Measurements from ENCODE around the gene REST. TPM values are rescaled to one million over a fixed set of nuclear protein-coding genes. Genes with fewer than 3 reads are reported as not detected.

The REST gene
- total RNA-seq, 1 experiment from 2014 or later, result 38.8 TPM

DNA sequence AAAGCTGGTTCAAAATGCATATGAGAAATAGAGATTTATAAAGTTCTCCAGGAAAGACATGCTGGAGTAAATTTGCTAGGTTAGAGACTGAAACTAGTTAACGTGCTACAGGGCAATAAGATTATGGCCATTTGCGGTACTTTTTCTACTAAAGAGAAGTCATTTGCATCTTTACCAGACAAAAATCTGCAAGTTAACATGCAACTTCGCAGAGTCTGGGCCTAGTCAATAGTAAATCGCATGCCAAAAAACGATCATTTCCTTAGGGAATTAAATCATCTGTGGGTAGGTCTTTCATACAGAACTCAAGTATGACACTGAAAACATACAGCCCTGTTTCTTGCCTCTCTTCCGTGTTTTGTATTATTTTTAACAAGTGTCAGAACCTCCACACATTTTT lies 32.8 kb upstream of the REST start:
- H3K27me3 ChIP-seq (ENCODE audit: control insufficient read depth, insufficient read depth, low read length), result no peaks in the 10 kb centered on the region
- TF ChIP-seq TCF7L2 (IDR thresholded peaks at IDR 0.05; ENCODE audit: low read depth, low read length) (no peak), POLR2AphosphoS5 (IDR thresholded peaks at IDR 0.05; ENCODE audit: low read depth, low read length) (no peak), SIN3A (IDR thresholded peaks at IDR 0.05; ENCODE audit: borderline replicate concordance, insufficient read depth, low read depth, low read length) (no peak)
- TF ChIP-seq, protein P1, sequence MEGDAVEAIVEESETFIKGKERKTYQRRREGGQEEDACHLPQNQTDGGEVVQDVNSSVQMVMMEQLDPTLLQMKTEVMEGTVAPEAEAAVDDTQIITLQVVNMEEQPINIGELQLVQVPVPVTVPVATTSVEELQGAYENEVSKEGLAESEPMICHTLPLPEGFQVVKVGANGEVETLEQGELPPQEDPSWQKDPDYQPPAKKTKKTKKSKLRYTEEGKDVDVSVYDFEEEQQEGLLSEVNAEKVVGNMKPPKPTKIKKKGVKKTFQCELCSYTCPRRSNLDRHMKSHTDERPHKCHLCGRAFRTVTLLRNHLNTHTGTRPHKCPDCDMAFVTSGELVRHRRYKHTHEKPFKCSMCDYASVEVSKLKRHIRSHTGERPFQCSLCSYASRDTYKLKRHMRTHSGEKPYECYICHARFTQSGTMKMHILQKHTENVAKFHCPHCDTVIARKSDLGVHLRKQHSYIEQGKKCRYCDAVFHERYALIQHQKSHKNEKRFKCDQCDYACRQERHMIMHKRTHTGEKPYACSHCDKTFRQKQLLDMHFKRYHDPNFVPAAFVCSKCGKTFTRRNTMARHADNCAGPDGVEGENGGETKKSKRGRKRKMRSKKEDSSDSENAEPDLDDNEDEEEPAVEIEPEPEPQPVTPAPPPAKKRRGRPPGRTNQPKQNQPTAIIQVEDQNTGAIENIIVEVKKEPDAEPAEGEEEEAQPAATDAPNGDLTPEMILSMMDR (IDR thresholded peaks at IDR 0.05), result no peak
- TF ChIP-seq, protein P2, sequence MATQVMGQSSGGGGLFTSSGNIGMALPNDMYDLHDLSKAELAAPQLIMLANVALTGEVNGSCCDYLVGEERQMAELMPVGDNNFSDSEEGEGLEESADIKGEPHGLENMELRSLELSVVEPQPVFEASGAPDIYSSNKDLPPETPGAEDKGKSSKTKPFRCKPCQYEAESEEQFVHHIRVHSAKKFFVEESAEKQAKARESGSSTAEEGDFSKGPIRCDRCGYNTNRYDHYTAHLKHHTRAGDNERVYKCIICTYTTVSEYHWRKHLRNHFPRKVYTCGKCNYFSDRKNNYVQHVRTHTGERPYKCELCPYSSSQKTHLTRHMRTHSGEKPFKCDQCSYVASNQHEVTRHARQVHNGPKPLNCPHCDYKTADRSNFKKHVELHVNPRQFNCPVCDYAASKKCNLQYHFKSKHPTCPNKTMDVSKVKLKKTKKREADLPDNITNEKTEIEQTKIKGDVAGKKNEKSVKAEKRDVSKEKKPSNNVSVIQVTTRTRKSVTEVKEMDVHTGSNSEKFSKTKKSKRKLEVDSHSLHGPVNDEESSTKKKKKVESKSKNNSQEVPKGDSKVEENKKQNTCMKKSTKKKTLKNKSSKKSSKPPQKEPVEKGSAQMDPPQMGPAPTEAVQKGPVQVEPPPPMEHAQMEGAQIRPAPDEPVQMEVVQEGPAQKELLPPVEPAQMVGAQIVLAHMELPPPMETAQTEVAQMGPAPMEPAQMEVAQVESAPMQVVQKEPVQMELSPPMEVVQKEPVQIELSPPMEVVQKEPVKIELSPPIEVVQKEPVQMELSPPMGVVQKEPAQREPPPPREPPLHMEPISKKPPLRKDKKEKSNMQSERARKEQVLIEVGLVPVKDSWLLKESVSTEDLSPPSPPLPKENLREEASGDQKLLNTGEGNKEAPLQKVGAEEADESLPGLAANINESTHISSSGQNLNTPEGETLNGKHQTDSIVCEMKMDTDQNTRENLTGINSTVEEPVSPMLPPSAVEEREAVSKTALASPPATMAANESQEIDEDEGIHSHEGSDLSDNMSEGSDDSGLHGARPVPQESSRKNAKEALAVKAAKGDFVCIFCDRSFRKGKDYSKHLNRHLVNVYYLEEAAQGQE (IDR thresholded peaks at IDR 0.05; ENCODE audit: insufficient read depth in 1 of 2, low read depth in 2 of 2, low read length in 1 of 2), result no peak
- H3K27ac ChIP-seq (ENCODE audit: low read length), result no peak overlapping the region
- no peak for ATAC-seq
- POLR2A ChIA-PET, result no interaction called here
- no peaks in the 10 kb centered on the region for H3K36me3 ChIP-seq (ENCODE audit: control insufficient read depth, insufficient read depth, low read length)
- no peaks in the 10 kb centered on the region for H3K9me3 ChIP-seq (ENCODE audit: control insufficient read depth, insufficient read depth, low read depth, low read length)
- no TSS peak for BruUV-seq (replicated peaks)
- intact Hi-C loops (cut with micrococcal nuclease; ENCODE audit: unreplicated experiment) (no loop called here), in situ Hi-C loops (cut with HindIII; ENCODE audit: low pct_unique_long_range_greater_than_20kb, low sequenced_read_pairs) (no loop called here)
- DNase-seq (ENCODE audit: low read depth, low spot score), result no peak
- H3K4me1 ChIP-seq (ENCODE audit: control insufficient read depth, insufficient read depth, low read length), result no peaks in the 10 kb centered on the region
- CTCF ChIA-PET, result no interaction called here
- no peak overlapping the region for H3K4me3 ChIP-seq (ENCODE audit: low read depth in 2 of 2, low read length in 2 of 2)

DNA sequence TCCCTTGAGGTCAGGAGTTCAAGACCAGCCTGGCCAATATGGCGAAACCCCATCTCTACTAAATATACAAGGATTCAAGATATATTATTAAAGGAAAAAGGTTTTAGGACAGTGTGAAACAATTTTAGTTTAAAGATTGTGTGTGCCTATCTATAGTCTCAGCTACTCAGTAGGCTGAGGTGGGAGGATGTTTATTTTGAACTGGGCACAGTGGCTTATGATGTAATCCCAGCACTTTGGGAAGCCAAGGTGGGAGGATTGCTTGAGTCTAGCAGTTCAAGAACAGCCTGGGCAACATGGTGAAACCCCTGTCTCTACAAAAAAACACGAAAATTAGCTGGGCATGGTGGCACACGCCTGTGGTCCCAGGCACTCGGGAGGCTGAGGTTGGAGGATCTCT lies 31.4 kb upstream of the REST start:
- no peak for ATAC-seq
- no peaks in the 10 kb centered on the region for H3K9me3 ChIP-seq (ENCODE audit: control insufficient read depth, insufficient read depth, low read depth, low read length)
- H3K4me3 ChIP-seq (ENCODE audit: low read depth in 2 of 2, low read length in 2 of 2), result no peak overlapping the region
- no peak for DNase-seq (ENCODE audit: low read depth, low spot score)
- no TSS peak for BruUV-seq (replicated peaks)
- no peak overlapping the region for H3K27ac ChIP-seq (ENCODE audit: low read length)
- TF ChIP-seq, protein P1 (IDR thresholded peaks at IDR 0.05), result no peak
- TF ChIP-seq POLR2AphosphoS5 (IDR thresholded peaks at IDR 0.05; ENCODE audit: low read depth, low read length), result no peak
- TF ChIP-seq, protein P2 (IDR thresholded peaks at IDR 0.05; ENCODE audit: insufficient read depth in 1 of 2, low read depth in 2 of 2, low read length in 1 of 2), result no peak
- TF ChIP-seq TCF7L2 (IDR thresholded peaks at IDR 0.05; ENCODE audit: low read depth, low read length), result no peak
- TF ChIP-seq SIN3A (IDR thresholded peaks at IDR 0.05; ENCODE audit: borderline replicate concordance, insufficient read depth, low read depth, low read length), result no peak
- ChIA-PET CTCF (no interaction called here), POLR2A (no interaction called here)
- H3K36me3 ChIP-seq (ENCODE audit: control insufficient read depth, insufficient read depth, low read length), result no peaks in the 10 kb centered on the region
- in situ Hi-C loops (cut with HindIII; ENCODE audit: low pct_unique_long_range_greater_than_20kb, low sequenced_read_pairs) (no loop called here), intact Hi-C loops (cut with micrococcal nuclease; ENCODE audit: unreplicated experiment) (no loop called here)
- H3K27me3 ChIP-seq (ENCODE audit: control insufficient read depth, insufficient read depth, low read length), result no peaks in the 10 kb centered on the region
- H3K4me1 ChIP-seq (ENCODE audit: control insufficient read depth, insufficient read depth, low read length), result no peaks in the 10 kb centered on the region

Measured in Panc1 (cell line).